Activated T-cell treated with anti-CD3 and anti-CD28 coated beads for 4 hours (primary cell): ENCODE measurements around the gene ZNF480.
"Not testable (repeated sequence)": the region's sequence is repeated elsewhere in the genome, so short reads cannot be mapped to it uniquely, and the experiment has no call there.

ENCODE experiments used
- DNase-seq: peaks from one replicate; pipeline ENCODE4 v3.0.0-alpha.2; 2020

Gene ZNF480

GRCh38 chr19:52296773-52297600, at the start of gene ZNF480:
TSS of gene ZNF480 (plus strand) at chr19:52297169. CDS start at chr19:52300413, 3,244 bp downstream.
- DNase-seq = peak; percentile 74

GRCh38 chr19:52248241-52248640, 48.7 kb upstream of the ZNF480 start:
- peak; percentile 59 for DNase-seq

- DNase-seq = no peak
Measured at GRCh38 chr19:52258426-52258825, 38.5 kb upstream of the ZNF480 start.

- DNase-seq = not testable (repeated sequence)
Measured at GRCh38 chr19:52265556-52265955, 31.4 kb upstream of the ZNF480 start.

- peak; percentile 97 for DNase-seq
Measured at GRCh38 chr19:52269338-52270261, 27.4 kb upstream of the ZNF480 start, which contains the start of gene ZNF766. TSS of gene ZNF766 (plus strand) at chr19:52269587. CDS start at chr19:52269614, 27 bp downstream.

GRCh38 chr19:52270266-52270885, 26.6 kb upstream of the ZNF480 start:
- no peak for DNase-seq

GRCh38 chr19:52273301-52273700, 23.7 kb upstream of the ZNF480 start:
- DNase-seq = no peak

GRCh38 chr19:52274191-52274590, 22.8 kb upstream of the ZNF480 start:
- DNase-seq = no peak

GRCh38 chr19:52275988-52276387, 21.0 kb upstream of the ZNF480 start:
- DNase-seq = no peak

- DNase-seq = no peak
Measured at GRCh38 chr19:52277471-52277870, 19.5 kb upstream of the ZNF480 start.

- DNase-seq = no peak
Measured at GRCh38 chr19:52286256-52286655, 10.7 kb upstream of the ZNF480 start.

- no peak for DNase-seq
Measured at GRCh38 chr19:52291781-52292180, 5.2 kb upstream of the ZNF480 start.

GRCh38 chr19:52292946-52293345, 4.0 kb upstream of the ZNF480 start:
- DNase-seq = not testable (repeated sequence)

- DNase-seq = no peak
Measured at GRCh38 chr19:52296400-52296772, 583 bp upstream of the ZNF480 start.

GRCh38 chr19:52297601-52298364, 814 bp downstream of the ZNF480 start:
- DNase-seq = no peak

GRCh38 chr19:52307275-52307674, 10.3 kb downstream of the ZNF480 start:
- no peak for DNase-seq

- no peak for DNase-seq
Measured at GRCh38 chr19:52322429-52322828, 25.5 kb downstream of the ZNF480 start.

- DNase-seq = no peak
Measured at GRCh38 chr19:52331757-52332156, 34.8 kb downstream of the ZNF480 start.

GRCh38 chr19:52335768-52336116, 38.8 kb downstream of the ZNF480 start:
- DNase-seq = no peak

GRCh38 chr19:52336117-52336790, 39.3 kb downstream of the ZNF480 start, which contains the start of gene ZNF610:
TSS of gene ZNF610 (plus strand) at chr19:52336243. CDS start at chr19:52349173, 12,930 bp downstream.
- DNase-seq = peak; percentile 85

- DNase-seq = no peak
Measured at GRCh38 chr19:52336791-52337381, 39.9 kb downstream of the ZNF480 start.
